Fibroblast of lung (primary cell): ENCODE results near the gene MPND.

ENCODE experiments used
- CTCF ChIP-seq, 2 donors: IDR thresholded peaks in 1 of 2; conservative IDR thresholded peaks in 1 of 2; 1 replicate in 1 of 2; 2 replicates in 1 of 2; pipeline ENCODE4 v1.5.1; 2011 to 2012; ENCODE audit warnings: low read length in 2 of 2, control low read depth in 1 of 2, inconsistent platforms in 1 of 2, low read depth in 1 of 2, mild to moderate bottlenecking in 1 of 2
- EZH2 ChIP-seq: IDR thresholded peaks from 2 replicates; pipeline ENCODE4 v1.5.1; 2012; ENCODE audit warnings: low read length, control low read depth, mild to moderate bottlenecking; ENCODE audit errors: missing control alignments

GRCh38 chr19:4360081-4360569 is 16.8 kb downstream of the MPND start:
- TF ChIP-seq CTCF (conservative IDR thresholded peaks at IDR 0.05 in 1 of 2, IDR thresholded peaks at IDR 0.05 in 1 of 2; ENCODE audit: low read depth in 1 of 2, low read length in 2 of 2) (no peak), EZH2 (no peak)
